Measurements from ENCODE around the gene SEPTIN5.
"Not testable (repeated sequence)": the region's sequence is repeated elsewhere in the genome, so short reads cannot be mapped to it uniquely, and the experiment has no call there.

Gene SEPTIN5

GRCh38 chr22:19673660-19674059 lies 40.6 kb upstream of the SEPTIN5 start:
- Histone ChIP-seq H3K56ac (ENCODE audit: low read length) (no peak overlapping the region), H3K4ac (ENCODE audit: low read depth, low read length) (no peak overlapping the region), H3K9ac (ENCODE audit: low read length) (no peak overlapping the region), H4K5ac (ENCODE audit: low read length) (no peak overlapping the region), H3K4me3 (ENCODE audit: low read length) (no peak overlapping the region), H2AK5ac (ENCODE audit: low read length) (no peak overlapping the region), H2BK5ac (ENCODE audit: low read length) (no peak overlapping the region), H3K27ac (ENCODE audit: low read depth, low read length) (no peak overlapping the region), H2BK15ac (replicated peaks; ENCODE audit: low read depth) (no peak overlapping the region), H3K79me1 (ENCODE audit: low read length) (no peaks in the 10 kb centered on the region), H3K4me1 (ENCODE audit: control insufficient read depth, low read depth, low read length) (no peaks in the 10 kb centered on the region), H3K23ac (ENCODE audit: low read length) (no peak overlapping the region), H3K79me2 (ENCODE audit: control insufficient read depth, insufficient read depth, low read length) (no peaks in the 10 kb centered on the region), H2BK120ac (ENCODE audit: low read depth, low read length) (no peak overlapping the region), H3K27me3 (ENCODE audit: insufficient read depth, low read length, poor library complexity) (no peaks in the 10 kb centered on the region), H3K4me2 (ENCODE audit: low read length) (no peak overlapping the region), H3K36me3 (ENCODE audit: control insufficient read depth, insufficient read depth, low read length) (no peaks in the 10 kb centered on the region), H4K8ac (ENCODE audit: low read depth, low read length) (no peak overlapping the region), H3K18ac (ENCODE audit: low read length) (no peak overlapping the region)
- no CpG with 5 or more reads among the region's 4 CpGs for WGBS (ENCODE audit: extremely low coverage, insufficient coverage, low lambda C conversion rate)
- DNase-seq = no peak

GRCh38 chr22:19674129-19674928 lies 40.0 kb upstream of the SEPTIN5 start:
- Histone ChIP-seq H4K8ac (ENCODE audit: low read depth, low read length) (no peak overlapping the region), H3K4me2 (ENCODE audit: low read length) (no peak overlapping the region), H3K4ac (ENCODE audit: low read depth, low read length) (no peak overlapping the region), H3K79me1 (ENCODE audit: low read length) (no peaks in the 10 kb centered on the region), H3K36me3 (ENCODE audit: control insufficient read depth, insufficient read depth, low read length) (no peaks in the 10 kb centered on the region), H3K4me3 (ENCODE audit: low read length) (no peak overlapping the region), H3K27me3 (ENCODE audit: insufficient read depth, low read length, poor library complexity) (no peaks in the 10 kb centered on the region), H3K79me2 (ENCODE audit: control insufficient read depth, insufficient read depth, low read length) (no peaks in the 10 kb centered on the region), H3K9ac (ENCODE audit: low read length) (no peak overlapping the region), H2AK5ac (ENCODE audit: low read length) (no peak overlapping the region), H3K4me1 (ENCODE audit: control insufficient read depth, low read depth, low read length) (no peaks in the 10 kb centered on the region), H2BK15ac (replicated peaks; ENCODE audit: low read depth) (no peak overlapping the region), H4K5ac (ENCODE audit: low read length) (no peak overlapping the region), H2BK5ac (ENCODE audit: low read length) (no peak overlapping the region), H3K18ac (ENCODE audit: low read length) (no peak overlapping the region), H2BK120ac (ENCODE audit: low read depth, low read length) (no peak overlapping the region), H3K56ac (ENCODE audit: low read length) (no peak overlapping the region), H3K23ac (ENCODE audit: low read length) (no peak overlapping the region), H3K27ac (ENCODE audit: low read depth, low read length) (no peak overlapping the region)
- no peak for DNase-seq
- no CpG with 5 or more reads among the region's 11 CpGs for WGBS (ENCODE audit: extremely low coverage, insufficient coverage, low lambda C conversion rate)

- no peak overlapping the region for H3K4me2 ChIP-seq (ENCODE audit: low read length)
- no peak overlapping the region for H2AK5ac ChIP-seq (ENCODE audit: low read length)
- no peaks in the 10 kb centered on the region for H3K79me1 ChIP-seq (ENCODE audit: low read length)
- H3K23ac ChIP-seq (ENCODE audit: low read length) = no peak overlapping the region
- no peak overlapping the region for H3K4me3 ChIP-seq (ENCODE audit: low read length)
- H2BK120ac ChIP-seq (ENCODE audit: low read depth, low read length) = no peak overlapping the region
- no peak overlapping the region for H2BK15ac ChIP-seq (replicated peaks; ENCODE audit: low read depth)
- no peak for DNase-seq
- H3K18ac ChIP-seq (ENCODE audit: low read length) = no peak overlapping the region
- no peak overlapping the region for H3K9ac ChIP-seq (ENCODE audit: low read length)
- H3K79me2 ChIP-seq (ENCODE audit: control insufficient read depth, insufficient read depth, low read length) = no peaks in the 10 kb centered on the region
- no peak overlapping the region for H3K4ac ChIP-seq (ENCODE audit: low read depth, low read length)
- no peak overlapping the region for H4K8ac ChIP-seq (ENCODE audit: low read depth, low read length)
- H3K27me3 ChIP-seq (ENCODE audit: insufficient read depth, low read length, poor library complexity) = no peaks in the 10 kb centered on the region
- H3K56ac ChIP-seq (ENCODE audit: low read length) = no peak overlapping the region
- WGBS (ENCODE audit: extremely low coverage, insufficient coverage, low lambda C conversion rate) = no CpG with 5 or more reads among the region's 10 CpGs
- H3K36me3 ChIP-seq (ENCODE audit: control insufficient read depth, insufficient read depth, low read length) = no peaks in the 10 kb centered on the region
- no peak overlapping the region for H2BK5ac ChIP-seq (ENCODE audit: low read length)
- no peak overlapping the region for H4K5ac ChIP-seq (ENCODE audit: low read length)
- no peaks in the 10 kb centered on the region for H3K4me1 ChIP-seq (ENCODE audit: control insufficient read depth, low read depth, low read length)
- H3K27ac ChIP-seq (ENCODE audit: low read depth, low read length) = no peak overlapping the region
Observed at GRCh38 chr22:19674929-19675253, 39.4 kb upstream of the SEPTIN5 start.

- WGBS (ENCODE audit: extremely low coverage, insufficient coverage, low lambda C conversion rate) = no CpG with 5 or more reads among the region's 7 CpGs
- Histone ChIP-seq H3K79me1 (ENCODE audit: low read length) (no peaks in the 10 kb centered on the region), H3K4ac (ENCODE audit: low read depth, low read length) (no peak overlapping the region), H3K9ac (ENCODE audit: low read length) (no peak overlapping the region), H3K27ac (ENCODE audit: low read depth, low read length) (no peak overlapping the region), H3K36me3 (ENCODE audit: control insufficient read depth, insufficient read depth, low read length) (no peaks in the 10 kb centered on the region), H2BK5ac (ENCODE audit: low read length) (no peak overlapping the region), H3K56ac (ENCODE audit: low read length) (no peak overlapping the region), H4K8ac (ENCODE audit: low read depth, low read length) (no peak overlapping the region), H2AK5ac (ENCODE audit: low read length) (no peak overlapping the region), H3K79me2 (ENCODE audit: control insufficient read depth, insufficient read depth, low read length) (no peaks in the 10 kb centered on the region), H3K18ac (ENCODE audit: low read length) (no peak overlapping the region), H2BK15ac (replicated peaks; ENCODE audit: low read depth) (no peak overlapping the region), H3K23ac (ENCODE audit: low read length) (no peak overlapping the region), H3K4me1 (ENCODE audit: control insufficient read depth, low read depth, low read length) (no peaks in the 10 kb centered on the region), H3K27me3 (ENCODE audit: insufficient read depth, low read length, poor library complexity) (no peaks in the 10 kb centered on the region), H3K4me2 (ENCODE audit: low read length) (no peak overlapping the region), H2BK120ac (ENCODE audit: low read depth, low read length) (no peak overlapping the region), H3K4me3 (ENCODE audit: low read length) (no peak overlapping the region), H4K5ac (ENCODE audit: low read length) (no peak overlapping the region)
- DNase-seq = no peak
Observed at GRCh38 chr22:19675428-19675827, 38.9 kb upstream of the SEPTIN5 start.

GRCh38 chr22:19676437-19676836 lies 37.9 kb upstream of the SEPTIN5 start:
- H3K79me2 ChIP-seq (ENCODE audit: control insufficient read depth, insufficient read depth, low read length); H3K4me2 ChIP-seq (ENCODE audit: low read length); H3K9ac ChIP-seq (ENCODE audit: low read length); H3K27me3 ChIP-seq (ENCODE audit: insufficient read depth, low read length, poor library complexity); H3K79me1 ChIP-seq (ENCODE audit: low read length); H3K18ac ChIP-seq (ENCODE audit: low read length); DNase-seq; H4K8ac ChIP-seq (ENCODE audit: low read depth, low read length); H3K4ac ChIP-seq (ENCODE audit: low read depth, low read length); H3K4me1 ChIP-seq (ENCODE audit: control insufficient read depth, low read depth, low read length); H3K27ac ChIP-seq (ENCODE audit: low read depth, low read length); H3K23ac ChIP-seq (ENCODE audit: low read length); H4K5ac ChIP-seq (ENCODE audit: low read length); H2AK5ac ChIP-seq (ENCODE audit: low read length); H3K4me3 ChIP-seq (ENCODE audit: low read length); H2BK15ac ChIP-seq (replicated peaks; ENCODE audit: low read depth); H2BK5ac ChIP-seq (ENCODE audit: low read length); H2BK120ac ChIP-seq (ENCODE audit: low read depth, low read length); H3K56ac ChIP-seq (ENCODE audit: low read length); H3K36me3 ChIP-seq (ENCODE audit: control insufficient read depth, insufficient read depth, low read length): not testable (repeated sequence)
- no CpG with 5 or more reads among the region's 1 CpG for WGBS (ENCODE audit: extremely low coverage, insufficient coverage, low lambda C conversion rate)

GRCh38 chr22:19678949-19679521 lies 35.3 kb upstream of the SEPTIN5 start:
- Histone ChIP-seq H3K18ac (ENCODE audit: low read length) (no peak overlapping the region), H3K4me1 (ENCODE audit: control insufficient read depth, low read depth, low read length) (no peaks in the 10 kb centered on the region), H2BK120ac (ENCODE audit: low read depth, low read length) (no peak overlapping the region), H3K27ac (ENCODE audit: low read depth, low read length) (no peak overlapping the region), H3K23ac (ENCODE audit: low read length) (no peak overlapping the region), H3K36me3 (ENCODE audit: control insufficient read depth, insufficient read depth, low read length) (no peaks in the 10 kb centered on the region), H3K79me1 (ENCODE audit: low read length) (no peaks in the 10 kb centered on the region), H3K4ac (ENCODE audit: low read depth, low read length) (no peak overlapping the region), H3K4me3 (ENCODE audit: low read length) (no peak overlapping the region), H3K27me3 (ENCODE audit: insufficient read depth, low read length, poor library complexity) (no peaks in the 10 kb centered on the region), H2BK15ac (replicated peaks; ENCODE audit: low read depth) (no peak overlapping the region), H2BK5ac (ENCODE audit: low read length) (no peak overlapping the region), H3K9ac (ENCODE audit: low read length) (no peak overlapping the region), H4K5ac (ENCODE audit: low read length) (no peak overlapping the region), H3K56ac (ENCODE audit: low read length) (no peak overlapping the region), H2AK5ac (ENCODE audit: low read length) (no peak overlapping the region), H3K79me2 (ENCODE audit: control insufficient read depth, insufficient read depth, low read length) (no peaks in the 10 kb centered on the region), H4K8ac (ENCODE audit: low read depth, low read length) (no peak overlapping the region), H3K4me2 (ENCODE audit: low read length) (no peak overlapping the region)
- peak; percentile 21 for DNase-seq
- no CpG with 5 or more reads among the region's 11 CpGs for WGBS (ENCODE audit: extremely low coverage, insufficient coverage, low lambda C conversion rate)

All from mesendoderm (in vitro differentiated cells).